WTC11 (cell line): ENCODE data around the gene INTS12.

Source experiments
- ATF3 ChIP-seq: sonication (generic); formaldehyde crosslinking; conservative IDR thresholded peaks from 2 replicates; pipeline ENCODE4 v1.8.1; 2022; ENCODE audit warnings: mild to moderate bottlenecking, missing genetic modification reagents
- CREM ChIP-seq: sonication (generic); formaldehyde crosslinking; IDR thresholded peaks from 2 replicates; pipeline ENCODE4 v1.8.1; 2022; ENCODE audit warnings: mild to moderate bottlenecking, missing genetic modification reagents, moderate library complexity
- ELF4 ChIP-seq: sonication (generic); formaldehyde crosslinking; IDR thresholded peaks from 2 replicates; pipeline ENCODE4 v1.8.1; 2022; ENCODE audit warnings: low read depth, mild to moderate bottlenecking, moderate library complexity, missing genetic modification reagents
- NR2C2 ChIP-seq: sonication (generic); formaldehyde crosslinking; IDR thresholded peaks from 2 replicates; pipeline ENCODE4 v1.8.0; 2022; ENCODE audit warnings: mild to moderate bottlenecking, missing genetic modification reagents
- SP1 ChIP-seq: sonication (generic); formaldehyde crosslinking; conservative IDR thresholded peaks from 2 replicates; pipeline ENCODE4 v1.8.1; 2022; ENCODE audit warnings: missing genetic modification reagents
- TCF7 ChIP-seq: sonication (generic); formaldehyde crosslinking; IDR thresholded peaks from 2 replicates; pipeline ENCODE4 v1.8.0; 2022; ENCODE audit warnings: mild to moderate bottlenecking, low read depth, missing genetic modification reagents, moderate library complexity
- TF ChIP-seq, protein P1 (sequence below): sonication (generic); formaldehyde crosslinking; IDR thresholded peaks from 2 replicates; pipeline ENCODE4 v1.8.1; 2023; ENCODE audit warnings: mild to moderate bottlenecking, missing genetic modification reagents
- TF ChIP-seq, protein P2 (sequence below): fragments of 200-600 bp; IDR thresholded peaks from 2 replicates; pipeline ENCODE4 v1.8.0; 2022; ENCODE audit warnings: antibody characterized with exemption
- TF ChIP-seq, protein P3 (sequence below): sonication (generic); formaldehyde crosslinking; IDR thresholded peaks from 2 replicates; pipeline ENCODE4 v1.8.1; 2023; ENCODE audit warnings: mild to moderate bottlenecking, missing genetic modification reagents, moderate library complexity
- TF ChIP-seq, protein P4 (sequence below): sonication (generic); formaldehyde crosslinking; IDR thresholded peaks from 2 replicates; pipeline ENCODE4 v1.8.0; 2022; ENCODE audit warnings: mild to moderate bottlenecking, missing genetic modification reagents

- TF ChIP-seq CREM (CRISPR knock-in tag) (no peak), ELF4 (no peak), NR2C2 (no peak), ATF3 (CRISPR knock-in tag) (no peak), SP1 (CRISPR knock-in tag) (no peak), TCF7 (CRISPR knock-in tag) (no peak)
- TF ChIP-seq, protein P1, sequence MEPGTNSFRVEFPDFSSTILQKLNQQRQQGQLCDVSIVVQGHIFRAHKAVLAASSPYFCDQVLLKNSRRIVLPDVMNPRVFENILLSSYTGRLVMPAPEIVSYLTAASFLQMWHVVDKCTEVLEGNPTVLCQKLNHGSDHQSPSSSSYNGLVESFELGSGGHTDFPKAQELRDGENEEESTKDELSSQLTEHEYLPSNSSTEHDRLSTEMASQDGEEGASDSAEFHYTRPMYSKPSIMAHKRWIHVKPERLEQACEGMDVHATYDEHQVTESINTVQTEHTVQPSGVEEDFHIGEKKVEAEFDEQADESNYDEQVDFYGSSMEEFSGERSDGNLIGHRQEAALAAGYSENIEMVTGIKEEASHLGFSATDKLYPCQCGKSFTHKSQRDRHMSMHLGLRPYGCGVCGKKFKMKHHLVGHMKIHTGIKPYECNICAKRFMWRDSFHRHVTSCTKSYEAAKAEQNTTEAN (CRISPR knock-in tag) = no peak
- TF ChIP-seq, protein P2, sequence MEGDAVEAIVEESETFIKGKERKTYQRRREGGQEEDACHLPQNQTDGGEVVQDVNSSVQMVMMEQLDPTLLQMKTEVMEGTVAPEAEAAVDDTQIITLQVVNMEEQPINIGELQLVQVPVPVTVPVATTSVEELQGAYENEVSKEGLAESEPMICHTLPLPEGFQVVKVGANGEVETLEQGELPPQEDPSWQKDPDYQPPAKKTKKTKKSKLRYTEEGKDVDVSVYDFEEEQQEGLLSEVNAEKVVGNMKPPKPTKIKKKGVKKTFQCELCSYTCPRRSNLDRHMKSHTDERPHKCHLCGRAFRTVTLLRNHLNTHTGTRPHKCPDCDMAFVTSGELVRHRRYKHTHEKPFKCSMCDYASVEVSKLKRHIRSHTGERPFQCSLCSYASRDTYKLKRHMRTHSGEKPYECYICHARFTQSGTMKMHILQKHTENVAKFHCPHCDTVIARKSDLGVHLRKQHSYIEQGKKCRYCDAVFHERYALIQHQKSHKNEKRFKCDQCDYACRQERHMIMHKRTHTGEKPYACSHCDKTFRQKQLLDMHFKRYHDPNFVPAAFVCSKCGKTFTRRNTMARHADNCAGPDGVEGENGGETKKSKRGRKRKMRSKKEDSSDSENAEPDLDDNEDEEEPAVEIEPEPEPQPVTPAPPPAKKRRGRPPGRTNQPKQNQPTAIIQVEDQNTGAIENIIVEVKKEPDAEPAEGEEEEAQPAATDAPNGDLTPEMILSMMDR = no peak
- TF ChIP-seq, protein P3, sequence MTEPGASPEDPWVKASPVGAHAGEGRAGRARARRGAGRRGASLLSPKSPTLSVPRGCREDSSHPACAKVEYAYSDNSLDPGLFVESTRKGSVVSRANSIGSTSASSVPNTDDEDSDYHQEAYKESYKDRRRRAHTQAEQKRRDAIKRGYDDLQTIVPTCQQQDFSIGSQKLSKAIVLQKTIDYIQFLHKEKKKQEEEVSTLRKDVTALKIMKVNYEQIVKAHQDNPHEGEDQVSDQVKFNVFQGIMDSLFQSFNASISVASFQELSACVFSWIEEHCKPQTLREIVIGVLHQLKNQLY (CRISPR knock-in tag) = no peak
- TF ChIP-seq, protein P4, sequence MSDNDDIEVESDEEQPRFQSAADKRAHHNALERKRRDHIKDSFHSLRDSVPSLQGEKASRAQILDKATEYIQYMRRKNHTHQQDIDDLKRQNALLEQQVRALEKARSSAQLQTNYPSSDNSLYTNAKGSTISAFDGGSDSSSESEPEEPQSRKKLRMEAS = no peak
Measured at GRCh38 chr4:105666693-105667092, 41.8 kb downstream of the INTS12 start.
